Nephron progenitor cell (in vitro differentiated cells): ENCODE measurements around the gene TMEM141.

Experiments
- DNase-seq: peaks from one replicate; pipeline ENCODE4 v3.0.0; 2021
- H3K27ac Mint-ChIP-seq: 2 replicates; pipeline ENCODE4 v1.8.0; 2021; ENCODE audit warnings: mild to moderate bottlenecking, moderate library complexity, mixed read lengths
- H3K27me3 Mint-ChIP-seq: 2 replicates; pipeline ENCODE4 v1.8.0; 2021; ENCODE audit warnings: mild to moderate bottlenecking, low read depth, mixed read lengths; ENCODE audit not compliant: poor library complexity
- H3K36me3 Mint-ChIP-seq: 2 replicates; pipeline ENCODE4 v1.8.0; 2021; ENCODE audit warnings: low read depth, mixed read lengths
- H3K4me1 Mint-ChIP-seq: 2 replicates; pipeline ENCODE4 v1.8.0; 2021; ENCODE audit warnings: mixed read lengths
- H3K4me3 Mint-ChIP-seq: 2 replicates; pipeline ENCODE4 v1.8.0; 2021; ENCODE audit warnings: mild to moderate bottlenecking, moderate library complexity, mixed read lengths
- H3K9me3 Mint-ChIP-seq: 2 replicates; pipeline ENCODE4 v1.8.0; 2021; ENCODE audit warnings: mild to moderate bottlenecking, moderate library complexity, mixed read lengths
- CTCF ChIP-seq: fragments of 200-600 bp; sonication (generic); IDR thresholded peaks from 2 replicates; pipeline ENCODE4 v1.5.0; 2021; ENCODE audit warnings: antibody characterized with exemption

The TMEM141 gene

DNA sequence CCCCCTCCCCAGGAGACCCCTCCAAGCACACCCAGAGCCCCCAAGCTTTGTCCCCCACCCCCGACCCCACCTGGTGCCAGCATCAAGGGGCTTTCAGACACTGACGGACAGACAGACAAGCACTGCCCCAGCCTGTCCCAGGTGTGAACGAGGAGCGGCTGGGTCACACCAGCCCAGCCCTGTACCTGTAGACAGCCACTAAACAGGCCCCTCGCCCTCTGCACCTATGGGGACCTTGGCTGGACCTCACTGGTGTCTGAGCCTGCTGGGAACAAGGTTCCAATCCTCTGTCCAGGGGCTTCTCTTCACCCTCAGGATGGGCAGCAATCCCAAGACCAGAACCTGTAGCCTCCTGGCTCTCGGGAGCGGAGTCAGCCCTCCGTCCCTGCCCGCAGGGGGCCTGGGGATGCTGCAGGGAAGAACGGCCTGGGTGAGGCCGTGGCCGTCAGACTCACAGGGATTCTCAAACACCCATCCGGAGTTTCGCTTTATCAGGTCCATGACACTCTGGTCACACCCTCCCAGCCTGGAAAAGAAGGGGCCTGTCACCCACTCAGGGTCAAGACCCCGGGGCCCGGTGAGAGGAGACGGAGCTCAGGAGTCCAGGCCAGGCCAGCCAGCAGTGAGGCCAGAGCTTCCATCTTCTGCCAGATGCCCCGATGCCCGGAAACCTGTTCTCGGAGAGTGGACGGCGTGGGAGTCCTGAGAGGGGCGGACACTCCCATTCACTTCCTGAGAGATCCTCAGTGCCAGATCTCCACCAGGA is 45.6 kb upstream of the TMEM141 start:
- DNase-seq = no peak
- no peaks in the 10 kb centered on the region for H3K36me3 Mint-ChIP-seq
- peaks cover 8% of the 10 kb centered on the region for H3K27me3 Mint-ChIP-seq
- peaks cover 2% of the 10 kb centered on the region for H3K9me3 Mint-ChIP-seq
- H3K27ac Mint-ChIP-seq = no peak overlapping the region
- TF ChIP-seq CTCF = no peak
- H3K4me3 Mint-ChIP-seq = no peak overlapping the region
- H3K4me1 Mint-ChIP-seq = peaks cover 11% of the 10 kb centered on the region

DNA sequence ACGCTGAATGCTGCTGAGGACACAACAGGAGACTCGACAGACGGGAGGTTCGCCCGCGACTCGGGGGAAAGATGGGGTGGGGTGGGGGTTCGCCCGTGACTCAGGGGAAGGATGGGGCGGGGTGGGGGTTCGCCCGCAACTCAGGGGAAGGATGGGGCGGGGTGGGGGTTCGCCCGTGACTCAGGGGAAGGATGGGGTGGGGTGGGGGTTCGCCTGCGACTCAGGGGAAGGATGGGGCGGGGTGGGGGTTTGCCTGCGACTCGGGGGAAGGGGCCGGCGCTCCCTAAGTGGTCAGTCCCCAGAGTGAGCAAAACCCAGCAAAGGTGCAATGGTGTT is 45.0 kb upstream of the TMEM141 start:
- peaks cover 11% of the 10 kb centered on the region for H3K27me3 Mint-ChIP-seq
- no peak overlapping the region for H3K4me3 Mint-ChIP-seq
- H3K9me3 Mint-ChIP-seq = peaks cover 7% of the 10 kb centered on the region
- no peak overlapping the region for H3K27ac Mint-ChIP-seq
- H3K4me1 Mint-ChIP-seq = peaks cover 11% of the 10 kb centered on the region
- no peak for DNase-seq
- no peak for TF ChIP-seq CTCF
- H3K36me3 Mint-ChIP-seq = no peaks in the 10 kb centered on the region

DNA sequence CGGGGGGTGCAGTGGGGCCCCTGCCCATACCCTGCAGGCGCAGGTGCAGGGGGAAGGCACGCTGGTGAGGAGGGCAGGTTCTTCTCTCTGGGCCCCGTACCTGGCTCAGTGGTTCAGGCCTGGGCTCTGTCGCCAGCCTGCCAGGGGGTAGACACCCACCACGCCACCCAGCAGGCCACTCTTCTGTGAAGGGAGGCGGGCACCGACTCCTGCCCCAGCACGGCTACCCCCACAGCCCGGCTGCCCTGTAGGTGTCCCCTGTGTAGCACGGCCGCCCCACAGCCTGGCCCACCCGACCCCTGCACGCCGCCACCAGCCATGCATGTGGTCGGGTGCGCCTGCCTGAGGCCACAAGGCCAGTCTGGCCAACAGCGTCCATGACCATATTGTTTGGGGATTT is 44.5 kb upstream of the TMEM141 start:
- DNase-seq = no peak
- no peak for TF ChIP-seq CTCF
- Mint-ChIP-seq H3K27me3 (peaks cover 14% of the 10 kb centered on the region), H3K27ac (no peak overlapping the region), H3K36me3 (no peaks in the 10 kb centered on the region), H3K4me3 (no peak overlapping the region), H3K9me3 (peaks cover 12% of the 10 kb centered on the region), H3K4me1 (peaks cover 6% of the 10 kb centered on the region)

DNA sequence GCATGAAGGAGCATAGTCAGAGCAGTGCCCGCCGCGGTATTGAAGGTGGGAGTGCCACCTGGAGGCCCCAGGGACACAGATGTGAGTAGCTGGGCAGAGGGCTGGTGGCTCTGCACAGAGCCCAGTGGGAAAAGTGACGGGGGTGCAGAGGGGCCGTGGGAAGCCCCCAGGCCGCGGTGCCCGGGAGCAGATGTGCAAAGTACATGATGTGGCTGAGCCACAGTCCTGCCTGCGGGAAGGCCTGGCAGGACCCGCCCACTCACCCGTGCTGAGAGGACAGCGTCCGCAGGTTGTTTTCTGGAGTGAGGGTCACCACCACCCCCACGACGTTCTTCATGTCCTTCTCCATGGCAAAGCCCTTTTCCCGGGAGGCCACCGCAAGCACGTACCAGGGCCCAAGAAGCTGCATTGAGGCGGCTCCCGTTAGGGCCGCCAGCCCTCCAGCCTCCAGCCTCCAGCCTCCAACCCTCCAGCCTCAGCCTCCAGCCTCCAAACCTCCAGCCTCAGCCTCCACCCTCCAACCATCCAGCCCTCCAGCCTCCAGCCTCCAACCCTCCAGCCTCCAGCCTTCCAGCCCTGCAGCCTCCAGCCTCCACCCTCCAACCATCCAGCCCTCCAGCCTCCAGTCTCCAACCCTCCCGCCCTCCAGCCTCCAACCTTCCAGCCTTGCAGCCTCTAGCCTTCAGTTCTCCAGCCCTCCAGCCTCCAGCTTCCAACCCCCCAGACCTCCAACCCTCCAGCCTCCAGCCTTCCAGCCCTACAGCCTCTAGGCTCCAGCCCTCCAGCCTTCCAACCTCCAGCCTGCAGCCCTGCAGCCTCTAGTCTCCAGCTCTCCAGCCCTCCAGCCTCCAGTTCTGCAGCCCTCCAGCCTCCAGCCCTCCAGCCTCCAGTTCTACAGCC is 43.7 kb upstream of the TMEM141 start:
- H3K36me3 Mint-ChIP-seq = peaks cover 2% of the 10 kb centered on the region
- no peak overlapping the region for H3K27ac Mint-ChIP-seq
- no peak for TF ChIP-seq CTCF
- no peak for DNase-seq
- peaks cover 6% of the 10 kb centered on the region for H3K4me1 Mint-ChIP-seq
- no peak overlapping the region for H3K4me3 Mint-ChIP-seq
- H3K27me3 Mint-ChIP-seq = peaks cover 20% of the 10 kb centered on the region
- H3K9me3 Mint-ChIP-seq = peaks cover 20% of the 10 kb centered on the region

- no peak within 1 kb of the TSS for H3K4me3 Mint-ChIP-seq
- H3K36me3 Mint-ChIP-seq = peaks cover 7% of the 10 kb centered on the region
- H3K9me3 Mint-ChIP-seq = peaks cover 26% of the 10 kb centered on the region
- H3K4me1 Mint-ChIP-seq = no peaks in the 10 kb centered on the region
- H3K27ac Mint-ChIP-seq = no peak within 1 kb of the TSS
- peaks cover 25% of the 10 kb centered on the region for H3K27me3 Mint-ChIP-seq
- no peak for TF ChIP-seq CTCF
- no peak for DNase-seq
Measured at GRCh38 chr9:136748201-136748600, 42.9 kb upstream of the TMEM141 start, which contains the start of gene LCN6. Gene LCN6 (minus strand): TSS chr9:136748525. CDS start chr9:136748483, 42 bp downstream.
